Effector memory CD8-positive, alpha-beta T cell (primary cell): ENCODE measurements around the gene SV2C.

Source experiments
- ATAC-seq: fragments of 150-1000 bp; cut with Tn5 transposase; replicated peaks from 2 replicates; pipeline ENCODE4 v1.10.0; 2021; ENCODE audit warnings: mild to moderate bottlenecking, moderate library complexity
- DNase-seq, 3 experiments: peaks; one replicate each; pipeline ENCODE4 v3.0.0; 2021
- H3K27ac Mint-ChIP-seq, 2 donors: one replicate each; pipeline ENCODE4 v1.8.0; 2022; ENCODE audit warnings: mild to moderate bottlenecking in 2 of 2, mixed read lengths in 2 of 2, moderate library complexity in 2 of 2
- H3K27me3 Mint-ChIP-seq, 2 donors: one replicate each; pipeline ENCODE4 v1.8.0; 2022; ENCODE audit warnings: mixed read lengths in 2 of 2
- H3K36me3 Mint-ChIP-seq: one replicate; pipeline ENCODE4 v1.8.0; 2022; ENCODE audit warnings: mild to moderate bottlenecking, moderate library complexity, mixed read lengths; ENCODE audit not compliant: insufficient read depth
- H3K4me1 Mint-ChIP-seq, 2 donors: one replicate each; pipeline ENCODE4 v1.8.0; 2022; ENCODE audit warnings: low read depth in 2 of 2, mixed read lengths in 2 of 2
- H3K4me3 Mint-ChIP-seq, 2 donors: one replicate each; pipeline ENCODE4 v1.8.0; 2022; ENCODE audit warnings: mild to moderate bottlenecking in 2 of 2, mixed read lengths in 2 of 2, moderate library complexity in 2 of 2
- H3K9me3 Mint-ChIP-seq, 2 donors: one replicate each; pipeline ENCODE4 v1.8.0; 2022; ENCODE audit warnings: mixed read lengths in 2 of 2

Gene SV2C

GRCh38 chr5:76113103-76113502 lies 29.9 kb downstream of the SV2C start:
- Mint-ChIP-seq H3K4me1 (peaks cover 0 to 4% of the 10 kb centered on the region in 2 donors), H3K27me3 (peaks cover 37 to 48% of the 10 kb centered on the region in 2 donors), H3K9me3 (no peaks in the 10 kb centered on the region), H3K27ac (no peak overlapping the region), H3K36me3 (no peaks in the 10 kb centered on the region), H3K4me3 (no peak overlapping the region)
- ATAC-seq: no peak
- no peak for DNase-seq

GRCh38 chr5:76114179-76114851 lies 31.1 kb downstream of the SV2C start:
- Mint-ChIP-seq H3K27me3 (peaks cover 28 to 48% of the 10 kb centered on the region in 2 donors), H3K4me1 (peaks cover 0 to 4% of the 10 kb centered on the region in 2 donors), H3K27ac (no peak overlapping the region), H3K9me3 (no peaks in the 10 kb centered on the region), H3K4me3 (no peak overlapping the region), H3K36me3 (no peaks in the 10 kb centered on the region)
- DNase-seq (no peak), ATAC-seq (no peak)

- Mint-ChIP-seq H3K27me3 (peaks cover 31 to 41% of the 10 kb centered on the region in 2 donors), H3K4me3 (no peak overlapping the region), H3K4me1 (no peaks in the 10 kb centered on the region), H3K9me3 (no peaks in the 10 kb centered on the region), H3K36me3 (no peaks in the 10 kb centered on the region), H3K27ac (no peak overlapping the region)
- DNase-seq (no peak), ATAC-seq (no peak)
Measured at GRCh38 chr5:76125346-76125745, 42.2 kb downstream of the SV2C start.

- Mint-ChIP-seq H3K36me3 (no peaks in the 10 kb centered on the region), H3K27ac (no peak overlapping the region), H3K4me3 (no peak overlapping the region), H3K4me1 (no peaks in the 10 kb centered on the region), H3K27me3 (peaks cover 36 to 41% of the 10 kb centered on the region in 2 donors), H3K9me3 (no peaks in the 10 kb centered on the region)
- ATAC-seq (no peak), DNase-seq (no peak)
Measured at GRCh38 chr5:76125888-76126287, 42.7 kb downstream of the SV2C start.

- no peak overlapping the region for H3K4me3 Mint-ChIP-seq
- H3K36me3 Mint-ChIP-seq: no peaks in the 10 kb centered on the region
- ATAC-seq (no peak), DNase-seq (no peak)
- peaks cover 19 to 33% of the 10 kb centered on the region in 2 donors for H3K27me3 Mint-ChIP-seq
- H3K9me3 Mint-ChIP-seq: no peaks in the 10 kb centered on the region
- no peak overlapping the region for H3K27ac Mint-ChIP-seq
- no peaks in the 10 kb centered on the region for H3K4me1 Mint-ChIP-seq
Measured at GRCh38 chr5:76134003-76134402, 50.8 kb downstream of the SV2C start.

- Mint-ChIP-seq H3K27me3 (peaks cover 19 to 33% of the 10 kb centered on the region in 2 donors), H3K4me3 (no peak overlapping the region), H3K4me1 (no peaks in the 10 kb centered on the region), H3K36me3 (no peaks in the 10 kb centered on the region), H3K27ac (no peak overlapping the region), H3K9me3 (no peaks in the 10 kb centered on the region)
- ATAC-seq (no peak), DNase-seq (no peak)
Measured at GRCh38 chr5:76134646-76135045, 51.5 kb downstream of the SV2C start.

GRCh38 chr5:76137887-76138542 lies 54.8 kb downstream of the SV2C start:
- no peak for ATAC-seq
- Mint-ChIP-seq H3K27ac (no peak overlapping the region), H3K4me1 (no peaks in the 10 kb centered on the region), H3K9me3 (no peaks in the 10 kb centered on the region), H3K27me3 (peaks cover 20 to 23% of the 10 kb centered on the region in 2 donors), H3K4me3 (no peak overlapping the region), H3K36me3 (no peaks in the 10 kb centered on the region)
- no peak for DNase-seq

- Mint-ChIP-seq H3K4me3 (no peak overlapping the region), H3K36me3 (no peaks in the 10 kb centered on the region), H3K27ac (no peak overlapping the region), H3K27me3 (peaks cover 0 to 13% of the 10 kb centered on the region in 2 donors), H3K9me3 (no peaks in the 10 kb centered on the region), H3K4me1 (no peaks in the 10 kb centered on the region)
- no peak for DNase-seq
- ATAC-seq: no peak
Measured at GRCh38 chr5:76143884-76144283, 60.7 kb downstream of the SV2C start.

GRCh38 chr5:76144513-76145274 lies 61.5 kb downstream of the SV2C start:
- Mint-ChIP-seq H3K4me3 (no peak overlapping the region), H3K27ac (peak overlapping the region in 1 of 2 donors; percentile 10)
- no peak for ATAC-seq

GRCh38 chr5:76145945-76146344 lies 62.8 kb downstream of the SV2C start:
- H3K4me1 Mint-ChIP-seq: no peaks in the 10 kb centered on the region
- no peaks in the 10 kb centered on the region for H3K36me3 Mint-ChIP-seq
- no peak overlapping the region for H3K4me3 Mint-ChIP-seq
- no peak overlapping the region for H3K27ac Mint-ChIP-seq
- DNase-seq (no peak), ATAC-seq (no peak)
- no peaks in the 10 kb centered on the region for H3K9me3 Mint-ChIP-seq
- peaks cover 3 to 4% of the 10 kb centered on the region in 2 donors for H3K27me3 Mint-ChIP-seq

More at GRCh38 chr5:76144513-76145274, 61.5 kb downstream of the SV2C start:
- Mint-ChIP-seq H3K36me3 (no peaks in the 10 kb centered on the region), H3K4me1 (no peaks in the 10 kb centered on the region), H3K9me3 (no peaks in the 10 kb centered on the region), H3K27me3 (peaks cover 0 to 13% of the 10 kb centered on the region in 2 donors)
- DNase-seq: no peak

GRCh38 chr5:76149636-76150035 lies 66.5 kb downstream of the SV2C start:
- Mint-ChIP-seq H3K27me3 (peaks cover 0 to 20% of the 10 kb centered on the region in 2 donors), H3K36me3 (no peaks in the 10 kb centered on the region), H3K27ac (no peak overlapping the region), H3K9me3 (no peaks in the 10 kb centered on the region), H3K4me3 (no peak overlapping the region), H3K4me1 (no peaks in the 10 kb centered on the region)
- no peak for ATAC-seq
- DNase-seq: no peak

GRCh38 chr5:76152161-76152560 lies 69.0 kb downstream of the SV2C start:
- peaks cover 0 to 20% of the 10 kb centered on the region in 2 donors for H3K27me3 Mint-ChIP-seq
- no peak overlapping the region for H3K4me3 Mint-ChIP-seq
- H3K4me1 Mint-ChIP-seq: peaks cover 6 to 13% of the 10 kb centered on the region in 2 donors
- ATAC-seq: no peak
- H3K36me3 Mint-ChIP-seq: no peaks in the 10 kb centered on the region
- DNase-seq: no peak
- H3K9me3 Mint-ChIP-seq: no peaks in the 10 kb centered on the region
- no peak overlapping the region for H3K27ac Mint-ChIP-seq

- Mint-ChIP-seq H3K27me3 (peaks cover 0 to 20% of the 10 kb centered on the region in 2 donors), H3K36me3 (no peaks in the 10 kb centered on the region), H3K9me3 (peaks cover 0 to 2% of the 10 kb centered on the region in 2 donors), H3K4me3 (no peak overlapping the region), H3K4me1 (peaks cover 6 to 13% of the 10 kb centered on the region in 2 donors), H3K27ac (no peak overlapping the region)
- DNase-seq (no peak), ATAC-seq (no peak)
Measured at GRCh38 chr5:76152700-76153099, 69.5 kb downstream of the SV2C start.
